Colon (tissue), 2 donors: ENCODE results near the gene KCNE3.

Experiments
- FAIRE-seq: peaks from 2 replicates; lab custom pipeline; 2012; peaks lifted over from hg19 to GRCh38; lab: Jason Lieb, UNC
- donor health status: control.
- donor health status: control.

Gene KCNE3, protein sequence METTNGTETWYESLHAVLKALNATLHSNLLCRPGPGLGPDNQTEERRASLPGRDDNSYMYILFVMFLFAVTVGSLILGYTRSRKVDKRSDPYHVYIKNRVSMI

DNA sequence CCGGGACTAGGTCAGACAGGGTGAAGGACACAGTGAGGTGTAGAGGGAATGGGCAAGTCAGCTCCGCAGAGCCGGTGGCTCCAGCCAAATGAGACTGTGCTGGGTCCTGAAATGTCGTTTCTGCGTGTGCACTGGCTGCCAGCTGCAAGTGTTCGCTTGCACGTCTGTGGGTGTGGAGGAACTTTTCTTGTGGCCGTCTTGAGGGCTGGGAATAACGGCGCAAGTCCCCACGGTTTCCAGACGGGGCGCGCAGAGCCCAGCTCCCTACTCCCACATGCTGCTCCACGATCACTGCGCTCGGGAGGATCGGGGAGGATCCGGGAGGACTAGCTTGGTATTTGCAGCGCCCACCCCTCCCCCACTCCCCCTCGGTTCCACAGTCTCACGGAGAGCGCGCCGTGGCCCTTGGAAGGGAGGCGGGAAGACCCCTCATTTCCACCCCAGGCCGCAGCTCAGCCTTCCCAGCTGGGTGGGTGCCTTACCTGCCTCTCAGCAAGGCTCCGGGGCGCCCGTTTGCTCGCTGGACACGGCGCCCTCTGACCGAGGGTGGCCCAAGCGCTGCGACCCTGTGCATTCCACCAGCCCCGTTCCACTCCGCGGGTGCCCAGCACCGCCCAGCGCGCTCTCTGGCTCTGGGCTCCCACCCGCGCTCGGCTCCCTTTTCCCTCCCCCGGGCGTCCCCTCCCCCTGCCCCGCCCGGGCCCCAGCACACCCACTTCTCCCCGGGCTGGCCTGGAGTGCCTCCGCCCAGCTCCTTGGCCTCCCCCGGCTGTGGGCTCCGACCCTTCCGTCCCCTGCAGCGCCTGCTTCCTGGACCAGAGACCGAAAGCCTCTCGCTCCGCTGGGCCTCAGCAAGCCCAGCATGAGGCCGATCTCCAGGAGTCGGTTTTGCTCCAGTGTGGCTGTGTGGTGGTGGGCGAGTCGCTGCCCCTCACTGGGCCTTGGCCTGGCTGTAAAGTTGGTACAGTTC is at the start of gene KCNE3:
TSS of gene KCNE3 (minus strand) at position 634 of the 970 bp plus-strand sequence. CDS start 9,986 bp downstream, outside the sequence.
- FAIRE-seq, result no peak

DNA sequence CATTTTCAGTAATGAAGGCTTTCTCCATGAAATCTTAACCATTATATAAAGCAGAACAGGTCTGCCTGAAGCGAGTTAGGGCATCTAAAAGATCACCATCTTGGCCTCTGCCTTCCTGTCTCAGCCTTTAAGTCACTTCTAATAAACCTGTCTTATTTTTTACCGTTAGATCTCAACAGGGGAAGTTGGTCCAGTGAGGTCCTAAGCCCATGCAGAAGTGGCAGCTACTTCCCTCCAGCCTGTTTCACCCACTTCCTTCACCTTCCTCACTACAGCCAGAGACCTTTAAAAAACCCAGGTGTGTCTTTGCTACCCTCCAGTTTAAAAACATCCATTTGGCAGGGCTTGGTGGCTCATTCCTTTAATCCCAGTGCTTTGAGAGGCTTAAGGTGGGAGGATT is 40.2 kb upstream of the KCNE3 start:
- FAIRE-seq, result no peak

DNA sequence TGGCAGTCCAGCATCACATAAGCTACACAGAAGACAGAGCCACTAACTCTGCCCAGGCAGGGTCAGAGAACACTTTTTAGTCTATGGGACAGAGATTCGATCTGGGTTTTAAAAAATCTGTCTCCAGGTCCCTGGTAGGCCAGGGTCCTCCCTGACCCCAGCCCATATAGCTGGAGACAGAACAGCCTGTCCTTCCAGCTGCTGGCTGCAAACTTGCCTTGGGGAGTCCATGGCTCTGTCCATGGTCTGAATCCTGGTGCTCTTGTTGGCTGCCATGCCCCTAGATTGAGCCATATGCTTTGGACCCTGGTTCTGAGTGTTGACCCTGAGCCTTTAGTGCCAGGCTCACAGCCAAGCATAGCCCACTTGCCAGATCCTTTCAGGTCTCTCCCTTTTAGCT is 39.5 kb upstream of the KCNE3 start:
- FAIRE-seq, result no peak

DNA sequence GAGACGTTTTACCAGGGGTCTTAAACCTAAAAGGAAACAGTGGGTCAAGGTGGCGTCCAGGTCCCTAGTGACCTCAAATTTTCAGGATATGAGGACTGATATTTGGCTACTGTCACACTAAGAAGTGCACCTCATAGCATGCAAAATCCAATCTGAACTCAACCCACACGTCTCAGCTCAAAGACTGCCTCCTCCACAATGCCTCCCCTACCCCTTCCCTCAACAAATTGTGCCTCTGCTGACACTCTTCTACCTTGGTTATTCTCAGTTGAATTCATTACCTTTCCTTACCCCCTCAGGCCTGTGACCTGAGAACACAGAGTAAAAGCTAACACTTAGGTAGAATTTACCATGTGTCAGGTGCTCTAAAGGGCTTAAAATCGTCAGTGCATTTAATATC is 38.6 kb upstream of the KCNE3 start:
- no peak for FAIRE-seq

DNA sequence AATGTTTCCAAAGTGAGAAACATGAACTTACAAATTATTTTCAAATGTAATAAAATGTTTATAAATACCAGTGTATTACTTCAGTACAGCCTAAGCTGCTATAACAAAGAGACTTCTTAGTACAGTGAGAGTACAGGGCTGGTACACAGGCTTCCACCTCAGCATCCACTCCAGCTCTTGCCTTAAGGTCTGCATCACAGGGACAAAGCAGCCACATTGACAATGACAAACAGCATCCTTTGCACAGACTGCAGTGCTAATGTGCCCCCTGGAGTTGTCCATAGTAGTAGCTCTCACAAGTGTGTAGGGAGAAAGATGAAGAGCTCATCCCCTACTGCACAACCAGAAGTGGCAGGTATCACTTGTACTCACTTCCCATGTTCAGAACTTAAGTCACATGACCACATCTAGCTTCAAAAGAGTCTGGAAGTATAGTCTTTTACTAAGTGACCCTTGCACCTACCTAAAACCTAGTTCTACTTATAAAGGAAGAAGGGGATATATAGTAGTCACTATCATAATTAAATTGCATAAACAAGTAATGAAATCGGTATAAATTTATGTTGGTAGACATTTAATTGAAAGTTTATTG is 36.8 kb upstream of the KCNE3 start:
- no peak for FAIRE-seq

DNA sequence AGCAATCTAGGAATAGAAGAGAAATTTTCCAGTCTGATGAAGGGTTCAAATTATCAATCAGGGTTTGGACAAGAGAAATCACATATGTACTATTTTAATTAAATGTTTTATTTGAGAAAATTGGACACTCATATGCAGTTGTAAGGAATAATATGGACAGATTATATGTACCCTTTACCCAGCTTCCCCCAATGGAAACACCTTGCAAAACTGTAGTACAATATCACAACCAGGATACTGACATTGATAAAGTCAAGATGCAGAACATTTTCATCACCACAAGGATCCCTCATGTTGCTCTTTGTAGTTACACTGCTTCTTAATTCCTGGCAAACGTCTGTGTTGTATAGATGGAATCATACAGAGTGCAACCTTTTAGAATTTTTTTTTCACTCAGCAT is 27.6 kb upstream of the KCNE3 start:
- no peak for FAIRE-seq

DNA sequence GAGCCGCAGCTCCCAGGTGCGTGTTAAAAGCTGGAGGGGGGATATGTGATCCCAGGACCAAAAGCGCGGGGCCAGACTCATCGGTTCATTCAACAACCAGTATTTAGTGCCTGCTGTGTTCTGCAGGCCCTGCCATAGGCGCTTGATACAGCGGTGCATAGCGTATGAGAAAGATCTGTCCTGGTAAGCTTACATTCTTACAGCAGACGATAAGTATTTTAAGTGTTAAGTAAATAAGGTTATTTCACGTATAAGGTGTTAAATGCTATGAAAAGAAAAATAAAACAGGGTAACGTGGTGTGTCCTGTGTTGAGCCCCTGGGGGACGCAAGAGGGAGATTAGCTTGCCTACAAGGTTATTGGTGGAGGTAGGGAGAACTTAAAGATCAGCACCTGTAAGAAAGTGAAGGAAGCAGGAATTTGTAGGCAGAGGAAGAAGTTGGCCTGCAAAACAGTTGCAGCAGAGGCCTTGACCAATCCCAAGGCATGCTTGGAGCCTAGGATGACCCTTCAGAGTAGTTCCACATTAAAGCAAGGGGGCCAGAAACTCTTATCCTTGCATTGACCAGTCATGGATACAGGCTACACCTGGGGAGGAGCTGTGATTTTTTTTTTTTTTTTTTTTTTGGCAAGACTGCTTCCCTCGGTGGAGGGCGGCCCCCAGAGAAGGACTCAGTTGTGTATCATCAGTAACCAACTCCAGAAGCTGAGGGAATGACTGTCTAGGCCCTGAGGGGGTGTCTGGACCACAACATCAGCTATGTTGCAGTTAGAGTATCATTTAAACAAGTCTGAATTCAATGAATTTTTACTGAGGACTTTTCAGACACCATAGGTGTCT is 26.7 kb upstream of the KCNE3 start:
- FAIRE-seq, result no peak

DNA sequence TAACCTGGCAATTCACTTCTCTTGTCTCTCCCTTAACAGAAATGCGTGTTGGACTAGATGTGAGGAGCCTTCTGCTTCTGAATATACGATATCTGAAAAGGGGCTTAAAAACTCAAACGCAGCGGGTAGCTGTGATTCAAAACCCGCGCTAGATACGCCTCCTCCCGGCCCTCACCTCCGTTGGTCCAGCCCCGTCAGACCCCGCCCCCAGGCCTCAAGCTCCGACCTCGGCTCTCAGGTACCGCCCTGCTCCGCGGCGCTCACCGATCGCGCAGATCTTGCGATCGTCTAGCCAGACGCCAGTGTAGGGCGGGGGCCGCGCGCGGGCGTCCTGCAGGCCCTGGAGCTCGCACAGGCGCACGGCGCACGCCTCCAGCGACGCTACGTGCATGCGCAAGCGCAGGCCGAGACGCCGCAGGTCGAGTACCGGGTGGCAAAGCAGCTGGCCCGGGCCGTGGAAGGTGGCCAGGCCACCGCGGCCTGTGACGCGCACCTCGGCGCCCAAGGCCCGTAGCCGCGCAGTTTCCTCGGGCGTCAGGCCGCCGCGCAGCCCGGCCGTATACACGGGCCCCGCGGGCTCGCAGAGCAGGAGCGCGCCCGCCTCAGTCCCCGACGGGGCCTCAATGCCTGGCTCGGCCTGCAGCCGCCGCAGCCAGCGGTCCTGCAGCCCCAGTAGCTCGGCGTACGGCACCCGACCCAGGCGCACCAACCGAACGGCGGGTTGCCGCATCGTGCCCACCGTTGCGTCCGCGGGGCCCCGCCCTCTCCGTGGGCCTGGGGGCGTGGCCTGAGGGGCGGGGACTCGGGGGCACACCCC is 25.8 kb upstream of the KCNE3 start, which contains the start of gene LIPT2:
TSS of gene LIPT2 (minus strand) at position 751 of the 817 bp plus-strand sequence. CDS start at position 730, 21 bp downstream.
- no peak for FAIRE-seq

DNA sequence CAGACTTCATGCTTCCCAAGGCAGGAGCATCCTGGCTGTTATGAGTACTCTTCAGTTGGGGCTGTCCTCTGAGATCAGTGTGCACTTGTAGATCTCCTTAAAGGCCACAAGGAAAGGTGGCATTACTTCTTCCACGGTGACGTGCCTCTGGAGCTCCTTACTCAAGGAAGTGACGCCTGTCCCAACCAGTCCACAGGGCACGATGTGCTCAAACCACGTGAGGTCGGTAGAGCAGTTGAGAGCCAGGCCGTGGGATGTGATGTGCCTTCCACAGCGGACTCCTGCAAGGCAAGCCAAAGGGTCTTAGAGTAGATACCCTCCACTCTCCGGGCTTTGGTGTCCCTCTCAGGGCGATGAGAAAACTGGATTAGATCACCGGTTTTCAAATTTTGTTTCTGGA is 24.7 kb upstream of the KCNE3 start:
- no peak for FAIRE-seq

DNA sequence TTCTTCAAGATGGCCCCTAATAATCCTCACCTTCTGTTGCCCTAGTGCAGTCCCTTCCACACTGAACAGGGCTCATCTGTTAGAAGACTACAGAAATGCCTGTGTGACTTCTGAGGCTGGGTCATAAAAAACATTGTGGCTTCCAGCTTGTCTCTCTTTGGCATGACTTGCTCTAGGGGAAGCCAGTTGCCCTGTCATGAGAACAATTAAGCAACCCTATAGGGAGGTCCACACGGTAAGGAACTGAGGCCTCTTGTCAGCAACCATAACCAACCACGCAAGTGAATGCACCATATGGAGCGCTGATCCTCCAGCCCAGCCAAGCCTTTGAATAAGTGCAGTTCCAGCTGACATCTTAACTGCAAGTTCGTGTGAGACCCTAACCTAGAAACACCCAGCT is 23.6 kb upstream of the KCNE3 start:
- no peak for FAIRE-seq

DNA sequence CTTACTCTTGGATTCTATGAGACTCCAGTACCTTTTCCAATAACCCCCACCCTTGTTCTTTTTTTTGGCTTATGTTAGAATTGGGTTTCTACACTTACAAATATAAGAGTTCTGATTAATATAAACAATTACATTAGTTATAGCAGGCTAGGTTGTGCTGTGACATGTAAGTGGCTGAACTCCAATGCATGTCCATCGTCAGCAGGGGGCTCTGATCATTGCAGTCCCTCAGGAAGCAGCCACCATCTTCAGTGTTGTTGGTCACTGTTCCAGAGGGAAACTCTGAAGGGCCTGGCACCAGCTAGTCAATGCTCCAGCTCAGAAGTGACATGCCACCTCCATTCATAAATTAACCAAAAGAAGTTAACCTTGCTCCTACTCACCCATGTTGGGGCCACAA is 20.5 kb upstream of the KCNE3 start:
- FAIRE-seq, result no peak

DNA sequence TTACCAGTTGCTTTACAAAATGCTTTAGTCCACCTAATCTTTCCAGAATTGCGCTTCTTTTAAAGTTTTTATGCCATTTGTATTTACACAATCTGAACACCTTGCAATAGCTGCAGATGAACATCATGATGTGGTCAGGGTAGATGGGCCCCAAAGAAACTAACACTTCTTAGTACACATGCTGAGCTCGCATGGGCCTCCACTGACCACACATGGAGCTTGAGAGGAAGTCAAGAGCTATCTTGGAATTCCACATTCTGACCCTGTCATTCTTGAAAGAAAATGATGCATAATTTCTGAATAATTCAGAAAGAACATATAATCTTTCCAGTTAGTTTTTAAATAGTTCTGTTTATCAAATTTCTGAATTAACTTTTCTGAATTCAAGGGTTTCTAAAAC is 18.5 kb upstream of the KCNE3 start:
- FAIRE-seq, result no peak

DNA sequence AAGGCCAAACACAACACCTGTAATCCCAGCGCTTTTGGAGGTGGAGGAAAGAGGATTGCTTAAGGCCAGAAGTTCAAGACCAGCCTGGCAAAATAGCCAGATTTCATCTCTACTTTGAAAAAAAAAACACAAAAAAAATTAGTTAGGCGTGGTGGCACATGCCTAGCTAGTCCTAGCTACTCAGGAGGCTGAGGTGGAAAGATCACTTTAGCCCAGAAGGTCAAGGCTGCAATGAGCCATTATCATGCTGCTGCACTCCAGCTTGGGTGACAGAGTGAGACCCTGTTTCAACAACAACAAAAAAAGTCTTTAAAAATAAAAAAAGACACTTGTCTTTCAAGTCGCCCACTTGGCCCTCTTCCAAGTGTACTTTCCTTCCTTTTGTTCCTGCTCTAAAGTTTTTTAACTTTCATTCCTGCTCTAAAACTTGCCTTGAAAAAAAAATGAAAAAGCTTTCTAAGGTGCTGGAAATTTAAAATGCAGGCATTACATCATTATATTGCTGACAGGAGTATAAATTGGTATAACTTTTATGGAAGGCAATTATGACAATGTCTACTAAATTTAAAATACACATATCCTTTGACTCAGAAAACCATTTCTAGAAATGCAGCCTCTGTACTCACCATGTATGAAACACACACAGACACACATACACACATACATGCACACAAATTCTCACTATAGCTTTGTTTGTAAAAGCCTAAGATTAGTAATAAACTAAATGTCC is 13.5 kb upstream of the KCNE3 start:
- FAIRE-seq, result no peak

DNA sequence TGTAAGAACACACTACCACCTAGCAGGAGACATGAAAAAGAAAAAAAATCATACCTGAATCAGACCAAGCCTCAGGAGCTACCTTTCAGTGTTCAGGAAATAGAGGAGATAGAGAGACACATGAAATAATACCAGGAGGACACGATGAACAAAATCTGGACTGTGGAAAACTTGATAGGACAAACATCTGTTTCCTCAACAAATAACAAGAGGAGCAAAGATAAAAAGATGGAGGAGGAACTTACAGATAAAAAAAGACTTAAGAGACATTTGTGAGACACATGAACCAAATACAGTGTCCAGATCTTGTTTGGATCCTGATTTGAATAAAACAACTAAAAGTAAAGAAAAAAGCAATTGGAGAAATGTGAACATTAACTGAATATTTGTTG is 12.4 kb upstream of the KCNE3 start:
- FAIRE-seq, result no peak

DNA sequence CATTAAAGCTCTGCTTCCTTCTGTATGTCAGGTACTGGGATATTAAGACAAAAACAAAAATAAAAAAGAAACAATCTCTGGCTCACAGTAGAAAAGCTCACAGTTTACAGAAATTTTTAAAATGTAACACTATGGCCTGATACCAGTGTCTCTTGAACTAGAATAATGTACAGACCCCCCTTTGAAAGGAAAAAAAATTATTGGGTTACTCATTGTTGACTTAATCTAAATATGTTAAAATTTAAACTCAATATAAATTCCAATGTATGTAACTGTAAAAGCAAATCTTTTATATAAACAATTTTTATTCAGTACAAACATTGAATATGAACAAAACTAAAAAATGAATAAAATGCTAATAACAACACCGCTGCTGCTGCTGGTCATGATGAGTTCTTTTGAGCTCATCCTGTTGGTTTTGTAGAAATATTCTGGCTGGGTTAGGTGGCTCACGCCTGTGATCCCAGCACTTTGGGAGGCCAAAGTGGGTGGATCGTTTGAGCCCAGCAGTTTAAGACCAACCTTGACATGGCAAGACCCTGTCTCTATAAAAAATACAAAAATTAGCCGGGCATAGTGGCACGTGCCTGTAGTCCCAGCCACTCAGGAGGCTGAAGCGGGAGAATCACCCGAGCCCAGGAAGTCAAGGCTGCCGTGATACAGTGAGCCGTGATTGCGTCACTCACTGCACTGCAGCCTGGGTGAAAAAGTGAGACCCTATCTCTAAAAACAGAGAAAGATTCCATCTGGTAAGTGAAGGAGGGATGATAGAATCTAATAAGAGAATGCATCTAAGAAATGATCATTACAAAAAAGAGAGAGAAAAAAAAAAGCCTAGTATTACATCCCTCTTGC is 11.8 kb upstream of the KCNE3 start:
- no peak for FAIRE-seq

DNA sequence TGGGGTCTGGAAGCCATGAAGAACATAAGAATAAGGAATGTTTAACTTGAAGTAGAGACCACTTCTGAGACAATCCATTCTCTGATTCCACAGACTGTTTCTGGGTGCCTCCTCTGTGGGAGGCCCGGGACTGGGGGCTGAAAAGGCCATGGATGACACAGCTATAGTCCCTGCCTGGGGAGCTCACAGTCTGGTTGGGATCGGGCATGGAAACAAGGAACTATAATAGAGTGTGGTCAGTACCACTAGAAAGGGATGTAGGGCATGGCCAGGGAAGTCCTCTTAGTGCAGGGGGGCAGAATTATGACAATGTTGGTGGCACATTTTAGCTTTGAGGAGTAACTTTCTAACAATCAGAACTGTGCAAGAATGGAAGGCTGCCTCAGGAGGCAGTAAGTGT is 9.2 kb upstream of the KCNE3 start:
- no peak for FAIRE-seq

DNA sequence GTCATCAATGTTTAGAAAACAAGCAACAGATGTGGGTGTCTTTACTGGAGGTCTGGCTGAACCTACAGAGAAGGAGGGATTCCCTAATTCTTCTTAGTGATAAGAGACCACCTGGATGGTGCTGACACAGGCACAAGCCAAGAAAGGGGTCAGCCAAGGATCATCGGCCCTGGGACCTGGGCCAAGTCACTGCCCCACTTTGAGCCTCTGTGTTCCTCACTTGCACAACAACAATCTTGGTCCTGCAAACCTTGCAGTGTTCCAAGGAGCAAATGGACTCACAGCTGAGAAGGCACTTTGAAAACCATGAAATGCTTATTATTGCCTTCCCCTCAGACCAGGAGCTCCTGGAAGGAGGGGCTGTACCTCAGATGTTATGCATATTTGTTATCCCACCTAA is 7.0 kb upstream of the KCNE3 start:
- no peak for FAIRE-seq

DNA sequence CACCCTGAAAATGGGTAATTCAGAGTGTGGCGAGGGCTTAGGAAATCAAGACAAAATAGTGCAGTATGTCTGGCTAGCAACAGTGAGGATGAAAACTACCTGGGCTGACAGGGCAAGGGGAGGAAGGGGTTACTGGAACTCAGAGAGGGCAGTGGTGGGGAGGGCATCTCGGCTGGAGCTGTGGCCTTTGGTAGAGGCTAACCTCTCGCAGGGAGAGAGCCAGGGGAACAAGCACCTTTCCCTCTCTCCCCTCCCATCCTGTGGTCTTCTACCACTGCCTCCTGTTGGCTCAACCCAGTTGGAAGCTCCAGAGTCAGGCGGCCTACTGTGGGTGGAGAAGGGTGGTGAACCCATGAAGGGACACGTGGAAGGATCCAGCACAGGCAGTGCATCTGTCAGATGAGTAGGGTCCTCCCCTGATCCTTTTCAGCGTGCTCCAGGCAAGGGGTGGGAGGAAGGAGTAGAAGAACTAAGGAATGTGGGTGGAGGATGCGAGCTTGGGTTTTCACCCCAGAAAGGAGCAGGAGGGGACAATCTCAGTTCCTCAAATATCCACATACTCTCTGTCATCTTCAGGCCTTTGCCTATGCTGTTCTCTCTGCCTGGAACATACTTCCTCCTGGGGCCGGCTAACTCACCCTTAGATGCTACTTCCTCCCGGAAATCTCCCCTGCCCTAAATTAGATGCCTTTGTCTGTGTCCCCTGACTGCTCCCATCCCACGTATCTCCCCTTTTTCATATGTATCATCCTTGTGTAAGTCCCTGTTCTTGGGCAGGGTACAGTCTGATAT is 6.2 kb upstream of the KCNE3 start:
- FAIRE-seq, result no peak
